Upper lobe of left lung (tissue), 6 donors: ENCODE results near the gene RPL35A. TPM values are rescaled to one million over a fixed set of nuclear protein-coding genes. Genes with fewer than 3 reads are reported as not detected.

ENCODE experiments used
- ATAC-seq, 2 donors: fragments of 200-7000 bp; cut with Tn5 transposase; one replicate each; pipeline ENCODE4 v1.9.1; 2022; ENCODE audit warnings: mild to moderate bottlenecking in 2 of 2, moderate library complexity in 2 of 2; ENCODE audit not compliant: low FRiP score in 2 of 2
- DNase-seq, 2 donors: peaks; one replicate each; pipeline ENCODE4 v3.0.0-alpha.2; 2019 to 2020
- H3K27ac ChIP-seq, 4 donors: fragments of 200-600 bp; sonication (generic); one replicate each; pipeline ENCODE4 v1.5.1; 2016 to 2019
- H3K27me3 ChIP-seq, 4 donors: fragments of 200-600 bp; sonication (generic); one replicate each; pipeline ENCODE4 v1.5.1; 2017 to 2019
- H3K36me3 ChIP-seq, 4 donors: fragments of 200-600 bp; sonication (generic); one replicate each; pipeline ENCODE4 v1.5.1; 2016 to 2019
- H3K4me1 ChIP-seq, 4 donors: fragments of 200-600 bp; sonication (generic); one replicate each; pipeline ENCODE4 v1.5.1; 2018 to 2019
- H3K4me3 ChIP-seq, 4 donors: fragments of 200-600 bp; sonication (generic); one replicate each; pipeline ENCODE4 v1.5.1; 2017 to 2019; ENCODE audit warnings: mild to moderate bottlenecking in 2 of 4, moderate library complexity in 1 of 4
- H3K9me3 ChIP-seq, 4 donors: fragments of 200-600 bp; sonication (generic); one replicate each; pipeline ENCODE4 v1.5.1; 2018 to 2019
- EP300 ChIP-seq, 4 donors: sonication (generic); formaldehyde crosslinking; IDR thresholded peaks; one replicate each; pipeline ENCODE4 v1.5.1; 2017; ENCODE audit warnings: antibody characterized with exemption in 4 of 4, control low read depth in 2 of 4
- POLR2A ChIP-seq, 4 donors: fragments of 450-650 bp; IDR thresholded peaks; one replicate each; pipeline ENCODE4 v1.5.1; 2016 to 2017; ENCODE audit warnings: antibody characterized with exemption in 4 of 4, mild to moderate bottlenecking in 2 of 4
- POLR2AphosphoS5 ChIP-seq, 2 donors: sonication (generic); formaldehyde crosslinking; IDR thresholded peaks; one replicate each; pipeline ENCODE4 v1.5.1; 2017; ENCODE audit warnings: antibody characterized with exemption in 2 of 2
- WGBS, 2 donors: methylation state at CpG; one replicate each; pipeline ENCODE4 v1.1.5; 2017 to 2018; 5-methylcytosine and 5-hydroxymethylcytosine counted together
- total RNA-seq, 6 donors: library from RNA; depleted of rRNA in 4 of 6; stranded (reverse); fragments of >200 nt in 4 of 6; gene quantifications; one replicate each; pipeline versions ENCODE4 v1.1.0 to v1.2.1, GENCODE V29; 2016 to 2021
- TF ChIP-seq, protein P1 (sequence below), 6 experiments: fragments of 450-650 bp in 4 of 6; fragments of 200-600 bp in 2 of 6; sonication (generic) in 2 of 6; IDR thresholded peaks; one replicate each; pipeline ENCODE4 v1.5.1; 2016 to 2019; ENCODE audit warnings: antibody characterized with exemption in 6 of 6
- donor health status: DM: no; HTN: no; CAD: no; lungs with moderate emphysema.
- donor health status: DM: no; HTN: yes; CAD: no; lungs with severe emphysema.

The RPL35A gene
- 100 to 1,000 TPM in 5 of 6 donors, 10 to 100 TPM in 1; 80.7 to 771 (median 420) TPM for total RNA-seq

- H3K27me3 ChIP-seq: no peaks in the 10 kb centered on the region
These were observed at the start of gene RPL35A for GRCh38 chr3:197949778-197950676. Gene RPL35A (plus strand): TSS chr3:197950190. CDS start chr3:197950968, 778 bp downstream.

GRCh38 chr3:197901626-197902025, 48.4 kb upstream of the RPL35A start:
- DNase-seq (no peak), ATAC-seq (peak in 1 of 2 donors; percentile 32)
- Histone ChIP-seq H3K4me3 (no peak overlapping the region), H3K27ac (no peak overlapping the region), H3K36me3 (no peaks in the 10 kb centered on the region), H3K27me3 (no peaks in the 10 kb centered on the region), H3K4me1 (peaks cover 0 to 7% (median 3%) of the 10 kb centered on the region in 4 donors), H3K9me3 (no peaks in the 10 kb centered on the region)
- no peak for TF ChIP-seq EP300 (IDR thresholded peaks at IDR 0.05)
- TF ChIP-seq POLR2AphosphoS5 (IDR thresholded peaks at IDR 0.05): no peak
- TF ChIP-seq POLR2A (IDR thresholded peaks at IDR 0.05): no peak
- TF ChIP-seq, protein P1, sequence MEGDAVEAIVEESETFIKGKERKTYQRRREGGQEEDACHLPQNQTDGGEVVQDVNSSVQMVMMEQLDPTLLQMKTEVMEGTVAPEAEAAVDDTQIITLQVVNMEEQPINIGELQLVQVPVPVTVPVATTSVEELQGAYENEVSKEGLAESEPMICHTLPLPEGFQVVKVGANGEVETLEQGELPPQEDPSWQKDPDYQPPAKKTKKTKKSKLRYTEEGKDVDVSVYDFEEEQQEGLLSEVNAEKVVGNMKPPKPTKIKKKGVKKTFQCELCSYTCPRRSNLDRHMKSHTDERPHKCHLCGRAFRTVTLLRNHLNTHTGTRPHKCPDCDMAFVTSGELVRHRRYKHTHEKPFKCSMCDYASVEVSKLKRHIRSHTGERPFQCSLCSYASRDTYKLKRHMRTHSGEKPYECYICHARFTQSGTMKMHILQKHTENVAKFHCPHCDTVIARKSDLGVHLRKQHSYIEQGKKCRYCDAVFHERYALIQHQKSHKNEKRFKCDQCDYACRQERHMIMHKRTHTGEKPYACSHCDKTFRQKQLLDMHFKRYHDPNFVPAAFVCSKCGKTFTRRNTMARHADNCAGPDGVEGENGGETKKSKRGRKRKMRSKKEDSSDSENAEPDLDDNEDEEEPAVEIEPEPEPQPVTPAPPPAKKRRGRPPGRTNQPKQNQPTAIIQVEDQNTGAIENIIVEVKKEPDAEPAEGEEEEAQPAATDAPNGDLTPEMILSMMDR (IDR thresholded peaks at IDR 0.05): no peak
- 98 to 100% methylated on average over 2 to 4 of the region's 4 CpGs for WGBS, 2 donors

More at GRCh38 chr3:197949778-197950676, at the start of gene RPL35A:
- Histone ChIP-seq H3K36me3 (peaks cover 21 to 41% (median 35%) of the 10 kb centered on the region in 4 donors), H3K4me3 (peak within 1 kb of the TSS; percentile 55 to 80 (median 61)), H3K9me3 (no peaks in the 10 kb centered on the region), H3K27ac (peak within 1 kb of the TSS; percentile 87 to 95 (median 88)), H3K4me1 (peaks cover 30 to 44% (median 34%) of the 10 kb centered on the region in 4 donors)
- WGBS, 2 donors: 0% methylated on average over 35 to 36 of the region's 36 CpGs
- DNase-seq: peak; percentile 72 to 86
- TF ChIP-seq POLR2A (IDR thresholded peaks at IDR 0.05) (peak; percentile 43 to 92 (median 70)), POLR2AphosphoS5 (IDR thresholded peaks at IDR 0.05) (peak; percentile 89 to 96), EP300 (IDR thresholded peaks at IDR 0.05) (peak in 1 of 4 donors; percentile 54)
- TF ChIP-seq, protein P1 (IDR thresholded peaks at IDR 0.05): no peak
- ATAC-seq: peak; percentile 91 to 97

DNA sequence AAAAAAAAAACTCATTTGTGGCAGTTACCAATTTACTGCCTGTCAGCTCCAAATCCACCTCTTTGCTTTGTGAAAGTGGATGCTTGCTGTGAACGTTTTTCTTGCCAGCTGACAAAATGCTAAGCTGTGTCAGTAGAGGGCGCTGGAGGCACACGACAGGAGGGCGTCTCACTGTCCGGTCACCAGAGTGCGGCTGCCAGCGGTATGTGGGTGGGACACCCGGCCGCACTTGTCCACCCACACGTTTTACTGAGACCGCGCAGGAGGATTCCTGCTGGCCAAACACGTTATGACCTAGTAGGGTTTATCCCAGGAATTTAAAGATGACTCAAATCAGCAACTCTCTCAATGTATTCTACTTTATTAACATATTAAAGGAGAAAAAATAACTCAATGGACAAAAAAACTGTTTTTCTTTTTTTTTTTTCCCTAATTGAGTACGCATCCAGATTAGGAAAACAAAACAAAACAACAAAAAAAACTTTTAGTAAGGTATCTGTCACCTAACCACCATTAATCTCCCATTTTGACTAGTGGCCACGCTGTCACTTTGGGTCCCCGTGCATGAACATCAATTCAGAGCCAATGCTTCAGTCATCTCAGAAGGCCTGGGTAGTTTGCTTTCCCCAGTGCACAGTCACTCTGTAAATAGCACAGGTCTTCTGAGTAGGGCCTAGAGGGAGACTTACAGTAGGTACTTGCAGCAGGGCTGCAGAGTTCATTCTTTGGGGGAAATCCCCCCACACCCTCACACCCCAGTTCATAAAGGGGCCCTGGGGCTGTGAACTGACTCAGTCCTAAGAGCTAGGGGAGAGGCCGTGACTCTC, 43.8 kb upstream of the RPL35A start:
- H3K9me3 ChIP-seq: no peaks in the 10 kb centered on the region
- TF ChIP-seq, protein P1 (IDR thresholded peaks at IDR 0.05): peak; percentile 81 to 94 (median 84)
- no peak for TF ChIP-seq POLR2AphosphoS5 (IDR thresholded peaks at IDR 0.05)
- DNase-seq (peak; percentile 87 to 90), ATAC-seq (peak; percentile 97 to 100)
- H3K27ac ChIP-seq: no peak overlapping the region
- no peaks in the 10 kb centered on the region for H3K27me3 ChIP-seq
- WGBS, 2 donors: 14 to 17% methylated on average over 17 of the region's 17 CpGs
- no peaks in the 10 kb centered on the region for H3K36me3 ChIP-seq
- no peak overlapping the region for H3K4me3 ChIP-seq
- peaks cover 0 to 7% (median 3%) of the 10 kb centered on the region in 4 donors for H3K4me1 ChIP-seq

DNA sequence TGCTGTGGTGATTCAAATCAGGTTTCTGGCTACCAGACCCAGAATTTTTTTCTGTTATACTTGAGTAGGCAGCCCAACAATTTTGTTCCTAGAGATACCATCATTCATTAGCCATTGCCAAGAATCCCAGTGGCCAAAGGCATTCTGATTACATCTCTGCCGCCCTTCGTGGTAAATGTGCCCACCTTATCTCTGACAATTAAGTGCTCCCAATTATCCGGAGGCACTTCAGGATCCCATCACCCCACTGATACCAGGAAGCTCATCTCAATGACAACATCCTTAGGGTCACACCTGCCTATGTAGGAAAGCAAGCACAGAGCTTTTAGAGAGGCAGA, 43.2 kb upstream of the RPL35A start:
- no peak overlapping the region for H3K27ac ChIP-seq
- WGBS, 2 donors: 66 to 73% methylated on average over 3 of the region's 3 CpGs
- H3K9me3 ChIP-seq: no peaks in the 10 kb centered on the region
- H3K36me3 ChIP-seq: no peaks in the 10 kb centered on the region
- DNase-seq: no peak
- H3K27me3 ChIP-seq: no peaks in the 10 kb centered on the region
- H3K4me1 ChIP-seq: peaks cover 0 to 7% (median 3%) of the 10 kb centered on the region in 4 donors
- no peak overlapping the region for H3K4me3 ChIP-seq
- TF ChIP-seq POLR2A (IDR thresholded peaks at IDR 0.05) (no peak), POLR2AphosphoS5 (IDR thresholded peaks at IDR 0.05) (no peak), EP300 (IDR thresholded peaks at IDR 0.05) (no peak)
- TF ChIP-seq, protein P1 (IDR thresholded peaks at IDR 0.05): no peak
- no peak for ATAC-seq
